ENCODE results near the gene CCDC66. TPM values are rescaled to one million over a fixed set of nuclear protein-coding genes. Genes with fewer than 3 reads are reported as not detected.

Gene CCDC66
- polyA plus RNA-seq, 1 donor from 2014 or later = 80.3 TPM

DNA sequence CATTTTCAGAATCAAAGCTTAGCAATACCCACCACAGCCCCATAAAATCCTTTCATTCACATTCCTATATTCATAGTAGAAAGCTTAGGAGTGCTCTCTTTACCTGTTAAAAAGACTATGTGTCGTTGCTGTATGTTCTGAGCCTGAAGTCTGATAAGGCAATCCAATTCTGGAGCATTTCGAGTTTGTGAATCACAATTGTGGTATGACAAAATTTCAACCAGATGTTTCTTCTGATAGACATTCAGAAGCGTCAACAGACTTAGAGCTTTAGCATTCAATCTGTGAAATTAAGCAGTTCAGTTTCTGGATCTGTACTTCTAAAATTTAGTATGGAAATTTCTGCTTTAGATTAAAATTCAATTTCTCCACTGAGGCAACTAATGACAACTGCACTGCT, 67.8 kb downstream of the CCDC66 start:
- no peaks in the 10 kb centered on the region for H3F3A ChIP-seq (ENCODE audit: insufficient read depth, low read length, poor library complexity, severe bottlenecking)
- H3K9me3 ChIP-seq (ENCODE audit: low read length) = no peaks in the 10 kb centered on the region
- H2AFZ ChIP-seq (ENCODE audit: low read depth, low read length) = no peak overlapping the region
- no peaks in the 10 kb centered on the region for H3K27me3 ChIP-seq (ENCODE audit: insufficient read depth, low read depth, low read length)
- no peaks in the 10 kb centered on the region for H3K36me3 ChIP-seq (ENCODE audit: insufficient read depth, low read length)
- H3K9me2 ChIP-seq (ENCODE audit: insufficient read depth, low read length) = no peaks in the 10 kb centered on the region
- no peak overlapping the region for H3K4me2 ChIP-seq (ENCODE audit: low read length)
- TF ChIP-seq SMC3 (conservative IDR thresholded peaks at IDR 0.05; ENCODE audit: poor library complexity) (no peak), RAD21 (conservative IDR thresholded peaks at IDR 0.05) (no peak), POLR2AphosphoS5 (IDR thresholded peaks at IDR 0.05) (no peak), MXI1 (conservative IDR thresholded peaks at IDR 0.05; ENCODE audit: poor library complexity, severe bottlenecking) (no peak)
- TF ChIP-seq, protein P1, sequence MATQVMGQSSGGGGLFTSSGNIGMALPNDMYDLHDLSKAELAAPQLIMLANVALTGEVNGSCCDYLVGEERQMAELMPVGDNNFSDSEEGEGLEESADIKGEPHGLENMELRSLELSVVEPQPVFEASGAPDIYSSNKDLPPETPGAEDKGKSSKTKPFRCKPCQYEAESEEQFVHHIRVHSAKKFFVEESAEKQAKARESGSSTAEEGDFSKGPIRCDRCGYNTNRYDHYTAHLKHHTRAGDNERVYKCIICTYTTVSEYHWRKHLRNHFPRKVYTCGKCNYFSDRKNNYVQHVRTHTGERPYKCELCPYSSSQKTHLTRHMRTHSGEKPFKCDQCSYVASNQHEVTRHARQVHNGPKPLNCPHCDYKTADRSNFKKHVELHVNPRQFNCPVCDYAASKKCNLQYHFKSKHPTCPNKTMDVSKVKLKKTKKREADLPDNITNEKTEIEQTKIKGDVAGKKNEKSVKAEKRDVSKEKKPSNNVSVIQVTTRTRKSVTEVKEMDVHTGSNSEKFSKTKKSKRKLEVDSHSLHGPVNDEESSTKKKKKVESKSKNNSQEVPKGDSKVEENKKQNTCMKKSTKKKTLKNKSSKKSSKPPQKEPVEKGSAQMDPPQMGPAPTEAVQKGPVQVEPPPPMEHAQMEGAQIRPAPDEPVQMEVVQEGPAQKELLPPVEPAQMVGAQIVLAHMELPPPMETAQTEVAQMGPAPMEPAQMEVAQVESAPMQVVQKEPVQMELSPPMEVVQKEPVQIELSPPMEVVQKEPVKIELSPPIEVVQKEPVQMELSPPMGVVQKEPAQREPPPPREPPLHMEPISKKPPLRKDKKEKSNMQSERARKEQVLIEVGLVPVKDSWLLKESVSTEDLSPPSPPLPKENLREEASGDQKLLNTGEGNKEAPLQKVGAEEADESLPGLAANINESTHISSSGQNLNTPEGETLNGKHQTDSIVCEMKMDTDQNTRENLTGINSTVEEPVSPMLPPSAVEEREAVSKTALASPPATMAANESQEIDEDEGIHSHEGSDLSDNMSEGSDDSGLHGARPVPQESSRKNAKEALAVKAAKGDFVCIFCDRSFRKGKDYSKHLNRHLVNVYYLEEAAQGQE (IDR thresholded peaks at IDR 0.05; ENCODE audit: borderline replicate concordance) = no peak
- TF ChIP-seq, protein P2, sequence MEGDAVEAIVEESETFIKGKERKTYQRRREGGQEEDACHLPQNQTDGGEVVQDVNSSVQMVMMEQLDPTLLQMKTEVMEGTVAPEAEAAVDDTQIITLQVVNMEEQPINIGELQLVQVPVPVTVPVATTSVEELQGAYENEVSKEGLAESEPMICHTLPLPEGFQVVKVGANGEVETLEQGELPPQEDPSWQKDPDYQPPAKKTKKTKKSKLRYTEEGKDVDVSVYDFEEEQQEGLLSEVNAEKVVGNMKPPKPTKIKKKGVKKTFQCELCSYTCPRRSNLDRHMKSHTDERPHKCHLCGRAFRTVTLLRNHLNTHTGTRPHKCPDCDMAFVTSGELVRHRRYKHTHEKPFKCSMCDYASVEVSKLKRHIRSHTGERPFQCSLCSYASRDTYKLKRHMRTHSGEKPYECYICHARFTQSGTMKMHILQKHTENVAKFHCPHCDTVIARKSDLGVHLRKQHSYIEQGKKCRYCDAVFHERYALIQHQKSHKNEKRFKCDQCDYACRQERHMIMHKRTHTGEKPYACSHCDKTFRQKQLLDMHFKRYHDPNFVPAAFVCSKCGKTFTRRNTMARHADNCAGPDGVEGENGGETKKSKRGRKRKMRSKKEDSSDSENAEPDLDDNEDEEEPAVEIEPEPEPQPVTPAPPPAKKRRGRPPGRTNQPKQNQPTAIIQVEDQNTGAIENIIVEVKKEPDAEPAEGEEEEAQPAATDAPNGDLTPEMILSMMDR (IDR thresholded peaks at IDR 0.05; ENCODE audit: poor library complexity, severe bottlenecking) = no peak
- peaks cover 3% of the 10 kb centered on the region for H4K20me1 ChIP-seq (ENCODE audit: insufficient read depth)
- H3K79me2 ChIP-seq (replicated peaks; ENCODE audit: insufficient read depth, low read length) = no peaks in the 10 kb centered on the region
- no peak overlapping the region for H3K4me3 ChIP-seq (ENCODE audit: low read length)
- H3K9ac ChIP-seq (ENCODE audit: low read length) = no peak overlapping the region
- H3K27ac ChIP-seq (ENCODE audit: low read length) = no peak overlapping the region

DNA sequence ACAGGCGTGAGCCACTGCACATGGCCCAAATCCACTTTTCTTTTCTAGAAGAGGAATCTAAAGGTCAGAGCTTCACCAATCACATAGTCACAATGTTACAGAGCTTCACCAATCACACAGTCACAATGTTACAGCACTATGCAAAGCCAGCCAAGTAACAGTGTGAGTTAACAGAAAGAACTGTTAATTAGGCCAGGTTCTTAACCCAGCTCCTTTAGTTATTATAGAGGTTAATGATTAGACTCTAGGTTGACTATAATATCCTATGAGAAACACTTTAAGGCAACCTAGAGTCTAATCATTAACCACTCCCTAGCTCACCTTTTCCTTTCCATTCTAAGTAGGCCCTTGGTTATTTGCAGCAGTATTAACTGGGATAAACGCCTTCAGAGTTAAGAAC, 72.1 kb downstream of the CCDC66 start:
- Histone ChIP-seq H3K79me2 (replicated peaks; ENCODE audit: insufficient read depth, low read length) (no peaks in the 10 kb centered on the region), H3K27ac (ENCODE audit: low read length) (no peak overlapping the region), H4K20me1 (ENCODE audit: insufficient read depth) (no peaks in the 10 kb centered on the region), H3K4me3 (ENCODE audit: low read length) (no peak overlapping the region), H3K4me2 (ENCODE audit: low read length) (no peak overlapping the region), H3K9ac (ENCODE audit: low read length) (no peak overlapping the region), H3K36me3 (ENCODE audit: insufficient read depth, low read length) (no peaks in the 10 kb centered on the region), H3K27me3 (ENCODE audit: insufficient read depth, low read depth, low read length) (no peaks in the 10 kb centered on the region), H3K9me3 (ENCODE audit: low read length) (no peaks in the 10 kb centered on the region), H3F3A (ENCODE audit: insufficient read depth, low read length, poor library complexity, severe bottlenecking) (no peaks in the 10 kb centered on the region), H2AFZ (ENCODE audit: low read depth, low read length) (no peak overlapping the region), H3K9me2 (ENCODE audit: insufficient read depth, low read length) (no peaks in the 10 kb centered on the region)
- TF ChIP-seq SMC3 (conservative IDR thresholded peaks at IDR 0.05; ENCODE audit: poor library complexity) (no peak), TAF1 (IDR thresholded peaks at IDR 0.05; ENCODE audit: low read depth) (no peak), EP300 (conservative IDR thresholded peaks at IDR 0.05; ENCODE audit: poor library complexity, severe bottlenecking) (no peak), POLR2AphosphoS5 (IDR thresholded peaks at IDR 0.05) (no peak), EZH2 (IDR thresholded peaks at IDR 0.05; ENCODE audit: borderline replicate concordance, insufficient read depth, low read length, poor library complexity, severe bottlenecking) (no peak), RAD21 (conservative IDR thresholded peaks at IDR 0.05) (no peak), MXI1 (conservative IDR thresholded peaks at IDR 0.05; ENCODE audit: poor library complexity, severe bottlenecking) (no peak)
- TF ChIP-seq, protein P2 (IDR thresholded peaks at IDR 0.05; ENCODE audit: poor library complexity, severe bottlenecking) = no peak
- TF ChIP-seq, protein P1 (IDR thresholded peaks at IDR 0.05; ENCODE audit: borderline replicate concordance) = no peak

Data from neural cell (in vitro differentiated cells).